ENCODE data around the gene SMURF1. TPM values are rescaled to one million over a fixed set of nuclear protein-coding genes. Genes with fewer than 3 reads are reported as not detected.
"Not testable (repeated sequence)": the region's sequence is repeated elsewhere in the genome, so short reads cannot be mapped to it uniquely, and the experiment has no call there.

Gene SMURF1
- total RNA-seq, 2 donors from 2014 or later: 25.0 to 27.2 TPM

GRCh38 chr7:99083068-99083651 is 60.7 kb downstream of the SMURF1 start:
- intact Hi-C loops (cut with DNase I): no loop called here

GRCh38 chr7:99080679-99081078 is 63.2 kb downstream of the SMURF1 start:
- intact Hi-C loops (cut with DNase I): no loop called here
- no peak for DNase-seq (ENCODE audit: low spot score)

More at GRCh38 chr7:99083068-99083651, 60.7 kb downstream of the SMURF1 start:
- no peak for DNase-seq (ENCODE audit: low spot score)

GRCh38 chr7:99079104-99079503 is 64.8 kb downstream of the SMURF1 start:
- intact Hi-C loops (cut with DNase I): no loop called here
- DNase-seq (ENCODE audit: low spot score): no peak

- DNase-seq (ENCODE audit: low spot score): no peak
These were observed 65.5 kb downstream of the SMURF1 start for GRCh38 chr7:99078416-99078815.

GRCh38 chr7:99076615-99077014 is 67.3 kb downstream of the SMURF1 start:
- no peak for DNase-seq (ENCODE audit: low spot score)
- intact Hi-C loops (cut with DNase I): no loop called here

More at GRCh38 chr7:99078416-99078815, 65.5 kb downstream of the SMURF1 start:
- intact Hi-C loops (cut with DNase I): no loop called here

- intact Hi-C loops (cut with DNase I): no loop called here
- no peak for DNase-seq (ENCODE audit: low spot score)
These were observed 70.0 kb downstream of the SMURF1 start for GRCh38 chr7:99073839-99074446.

- no peak for DNase-seq (ENCODE audit: low spot score)
- intact Hi-C loops (cut with DNase I): no loop called here
These were observed 71.8 kb downstream of the SMURF1 start for GRCh38 chr7:99072126-99072525.

- intact Hi-C loops (cut with DNase I): no loop called here
- DNase-seq (ENCODE audit: low spot score): no peak
These were observed 73.5 kb downstream of the SMURF1 start for GRCh38 chr7:99070361-99070760.

GRCh38 chr7:99061001-99061776 is 82.7 kb downstream of the SMURF1 start:
- intact Hi-C loops (cut with DNase I): no loop called here
- no peak for DNase-seq (ENCODE audit: low spot score)

- no peak for DNase-seq (ENCODE audit: low spot score)
- intact Hi-C loops (cut with DNase I): loop anchor here in 1 of 2 donors (5.0 kb wide), 1 partner anchor 93 kb away; no protein-coding TSS in a partner anchor
These were observed 89.1 kb downstream of the SMURF1 start for GRCh38 chr7:99054781-99055180.

- intact Hi-C loops (cut with DNase I): loop anchor here in 1 of 2 donors (5.0 kb wide), 1 partner anchor 96 kb away; no protein-coding TSS in a partner anchor
- no peak for DNase-seq (ENCODE audit: low spot score)
These were observed 92.9 kb downstream of the SMURF1 start for GRCh38 chr7:99050971-99051370.

- intact Hi-C loops (cut with DNase I): loop anchor here in 1 of 2 donors (10.0 kb wide), 1 partner anchor 77 kb away; no protein-coding TSS in a partner anchor
- DNase-seq (ENCODE audit: low spot score): no peak
These were observed 96.3 kb downstream of the SMURF1 start for GRCh38 chr7:99047526-99048077.

GRCh38 chr7:99046722-99047121 is 97.2 kb downstream of the SMURF1 start:
- intact Hi-C loops (cut with DNase I): loop anchor here in 1 of 2 donors (10.0 kb wide), 1 partner anchor 78 kb away; no protein-coding TSS in a partner anchor
- no peak for DNase-seq (ENCODE audit: low spot score)

- DNase-seq (ENCODE audit: low spot score): not testable (repeated sequence)
These were observed 97.6 kb downstream of the SMURF1 start for GRCh38 chr7:99046262-99046661.

GRCh38 chr7:99044858-99045257 is 99.0 kb downstream of the SMURF1 start:
- not testable (repeated sequence) for DNase-seq (ENCODE audit: low spot score)
- intact Hi-C loops (cut with DNase I): loop anchor here in 1 of 2 donors (10.0 kb wide), 1 partner anchor 80 kb away; no protein-coding TSS in a partner anchor

More at GRCh38 chr7:99046262-99046661, 97.6 kb downstream of the SMURF1 start:
- intact Hi-C loops (cut with DNase I): loop anchor here in 1 of 2 donors (10.0 kb wide), 1 partner anchor 79 kb away; no protein-coding TSS in a partner anchor

GRCh38 chr7:99042957-99043356 is 101.0 kb downstream of the SMURF1 start:
- intact Hi-C loops (cut with DNase I): loop anchor here in 1 of 2 donors (10.0 kb wide), 1 partner anchor 82 kb away; no protein-coding TSS in a partner anchor
- DNase-seq (ENCODE audit: low spot score): no peak

GRCh38 chr7:99041526-99041925 is 102.4 kb downstream of the SMURF1 start:
- intact Hi-C loops (cut with DNase I): loop anchor here (2.0 to 10.0 kb wide), 2 partner anchors 83 to 271 kb away; no protein-coding TSS in a partner anchor
- no peak for DNase-seq (ENCODE audit: low spot score)

- DNase-seq (ENCODE audit: low spot score): peak; percentile 92
- intact Hi-C loops (cut with DNase I): loop anchor here (2.0 to 10.0 kb wide), 2 partner anchors 84 to 272 kb away; no protein-coding TSS in a partner anchor
These were observed 103.6 kb downstream of the SMURF1 start for GRCh38 chr7:99040104-99040958.
